GM23248 (cell line): Measurements from ENCODE around the gene RAN. TPM values are rescaled to one million over a fixed set of nuclear protein-coding genes. Genes with fewer than 3 reads are reported as not detected.

Experiments
- DNase-seq: peaks from one replicate; pipeline ENCODE4 v3.0.0-alpha.2; 2015
- H2AFZ ChIP-seq: fragments of 200-600 bp; sonication (generic); 2 replicates; pipeline ENCODE4 v1.6.1; 2016; ENCODE audit warnings: antibody characterized with exemption
- H3F3A ChIP-seq: fragments of 200-600 bp; sonication (generic); 2 replicates; pipeline ENCODE4 v1.6.1; 2016; ENCODE audit warnings: mild to moderate bottlenecking, antibody characterized with exemption, mixed run types; ENCODE audit not compliant: insufficient read depth
- H3K27ac ChIP-seq: fragments of 200-600 bp; sonication (generic); 2 replicates; pipeline ENCODE4 v1.5.1; 2016; ENCODE audit warnings: mild to moderate bottlenecking
- H3K27me3 ChIP-seq: fragments of 200-600 bp; sonication (generic); replicated peaks from 2 replicates; pipeline ENCODE4 v1.6.1; 2016; ENCODE audit warnings: mild to moderate bottlenecking; ENCODE audit not compliant: insufficient read depth
- H3K36me3 ChIP-seq: fragments of 200-600 bp; sonication (generic); 2 replicates; pipeline ENCODE4 v1.6.1; 2016; ENCODE audit warnings: low read depth, mild to moderate bottlenecking
- H3K4me1 ChIP-seq: fragments of 200-600 bp; sonication (generic); 2 replicates; pipeline ENCODE4 v1.6.1; 2016; ENCODE audit warnings: mild to moderate bottlenecking; ENCODE audit not compliant: insufficient read depth
- H3K4me2 ChIP-seq: fragments of 200-600 bp; sonication (generic); one replicate; pipeline ENCODE4 v1.6.1; 2016; ENCODE audit warnings: mild to moderate bottlenecking; ENCODE audit not compliant: unreplicated experiment
- H3K4me3 ChIP-seq: fragments of 200-600 bp; sonication (generic); 2 replicates; pipeline ENCODE4 v1.5.1; 2016; ENCODE audit warnings: mild to moderate bottlenecking
- H3K79me2 ChIP-seq: fragments of 200-600 bp; sonication (generic); 2 replicates; pipeline ENCODE4 v1.6.1; 2016; ENCODE audit warnings: mild to moderate bottlenecking; ENCODE audit not compliant: insufficient read depth
- H3K9ac ChIP-seq: fragments of 200-600 bp; sonication (generic); 2 replicates; pipeline ENCODE4 v1.6.1; 2016; ENCODE audit warnings: mild to moderate bottlenecking
- H3K9me2 ChIP-seq: fragments of 200-600 bp; sonication (generic); 2 replicates; pipeline ENCODE4 v1.6.1; 2016; ENCODE audit warnings: mixed run types, mild to moderate bottlenecking, moderate library complexity; ENCODE audit not compliant: insufficient read depth
- H3K9me3 ChIP-seq: fragments of 200-600 bp; sonication (generic); one replicate; pipeline ENCODE4 v1.6.1; 2017; ENCODE audit warnings: low read depth
- H4K20me1 ChIP-seq: fragments of 200-600 bp; sonication (generic); 2 replicates; pipeline ENCODE4 v1.6.0; 2016; ENCODE audit not compliant: insufficient read depth
- EZH2 ChIP-seq: fragments of 200-600 bp; sonication (generic); IDR thresholded peaks from 2 replicates; pipeline ENCODE4 v1.6.1; 2018; ENCODE audit warnings: antibody characterized with exemption, mild to moderate bottlenecking; ENCODE audit not compliant: insufficient read depth, poor library complexity, severe bottlenecking
- EZH2phosphoT487 ChIP-seq: fragments of 200-600 bp; sonication (generic); IDR thresholded peaks from 2 replicates; pipeline ENCODE4 v1.6.1; 2018; ENCODE audit warnings: antibody characterized with exemption, moderate library complexity, mild to moderate bottlenecking, low read depth; ENCODE audit not compliant: insufficient read depth
- WGBS, 2 experiments: methylation state at CpG; one replicate each; pipeline ENCODE4 v1.1.6; 2015 to 2017; ENCODE audit warnings: low lambda C conversion rate in 2 of 2, low coverage in 1 of 2; ENCODE audit errors: missing lambda C conversion rate in 2 of 2; 5-methylcytosine and 5-hydroxymethylcytosine counted together
- in situ Hi-C: fragments of 300-500 bp; cut with MboI; formaldehyde crosslinking; loops from 2 replicates; pipeline ENCODE4 v1.15.0; 2020
- polyA plus RNA-seq: library from polyadenylated mRNA; unstranded; fragments of >200 nt; fragmentation: Nextera tagmentation; extraction: Ambion mirVana; gene quantifications from 2 replicates; pipeline ENCODE4 v1.2.1, GENCODE V29; 2016
- total RNA-seq: library from RNA; depleted of rRNA; stranded (reverse); fragments of >200 nt; shearing (Covaris generic); gene quantifications from 2 replicates; pipeline ENCODE4 v1.2.3, GENCODE V29; 2014; rRNA removed

RAN gene
- total RNA-seq (389 and 541 TPM in 2 replicates), polyA plus RNA-seq (1,090 and 1,115 TPM in 2 replicates)

DNA sequence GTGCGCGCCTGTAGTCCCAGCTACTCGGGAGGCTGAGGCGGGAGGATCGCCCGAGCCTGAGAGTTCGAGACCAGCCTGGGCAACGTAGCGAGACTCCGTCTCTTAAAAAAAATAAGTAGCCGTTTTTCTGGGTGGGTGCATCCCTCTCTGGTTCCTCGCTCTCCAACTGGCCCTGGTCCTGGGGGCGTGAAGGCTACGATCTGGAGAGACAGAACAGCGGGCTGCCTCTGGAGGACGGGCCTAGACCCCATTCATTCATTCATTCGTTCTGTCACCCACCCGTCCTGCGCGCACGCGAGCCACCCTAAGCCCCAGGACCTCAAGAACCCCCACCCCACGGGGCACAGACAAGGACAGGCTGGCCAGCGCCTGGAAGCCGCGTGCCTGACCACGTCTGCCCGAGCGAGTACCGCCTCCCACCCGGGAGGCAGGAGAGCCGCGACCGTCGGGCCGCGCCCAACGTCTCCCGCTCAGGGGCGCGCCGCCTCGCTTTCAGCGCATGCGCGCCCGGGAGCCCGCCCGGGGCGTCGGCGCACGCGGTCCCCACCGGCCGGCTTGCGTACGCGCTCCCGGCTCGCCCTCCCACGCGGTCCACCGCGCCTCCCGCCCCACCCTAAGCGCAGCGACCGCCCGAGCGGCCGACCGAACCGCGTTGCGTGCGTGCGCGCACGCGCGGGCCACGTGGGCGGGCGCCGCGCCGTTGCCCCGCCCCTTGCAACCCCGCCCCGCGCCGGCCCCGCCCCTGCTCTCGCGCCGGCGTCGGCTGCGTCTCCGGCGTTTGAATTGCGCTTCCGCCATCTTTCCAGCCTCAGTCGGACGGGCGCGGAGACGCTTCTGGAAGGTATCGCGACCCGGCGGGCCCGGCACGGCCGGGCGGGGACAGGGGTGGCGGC, at the start of gene RAN:
RAN (plus strand) TSS at position 781 of the 893 bp plus-strand sequence. CDS start 528 bp downstream, outside the sequence.
- Histone ChIP-seq H2AFZ (peak within 1 kb of the TSS; percentile 50), H3K27ac (peak within 1 kb of the TSS; percentile 94), H3K36me3 (peaks cover 39% of the 10 kb centered on the region), H3K4me1 (peaks cover 18% of the 10 kb centered on the region), H3K4me3 (peak within 1 kb of the TSS; percentile 92), H3K9me3 (no peaks in the 10 kb centered on the region), H4K20me1 (no peaks in the 10 kb centered on the region), H3K9ac (peak within 1 kb of the TSS; percentile 93), H3K4me2 (peak within 1 kb of the TSS; percentile 96), H3K27me3 (no peaks in the 10 kb centered on the region), H3F3A (peaks cover 38% of the 10 kb centered on the region), H3K9me2 (no peaks in the 10 kb centered on the region), H3K79me2 (peaks cover 34% of the 10 kb centered on the region)
- TF ChIP-seq EZH2 (no peak), EZH2phosphoT487 (no peak)
- WGBS, 2 experiments: 1 to 3% methylated on average over 83 to 84 of the region's 118 CpGs
- in situ Hi-C loops: no loop called here
- peak; percentile 99 for DNase-seq

DNA sequence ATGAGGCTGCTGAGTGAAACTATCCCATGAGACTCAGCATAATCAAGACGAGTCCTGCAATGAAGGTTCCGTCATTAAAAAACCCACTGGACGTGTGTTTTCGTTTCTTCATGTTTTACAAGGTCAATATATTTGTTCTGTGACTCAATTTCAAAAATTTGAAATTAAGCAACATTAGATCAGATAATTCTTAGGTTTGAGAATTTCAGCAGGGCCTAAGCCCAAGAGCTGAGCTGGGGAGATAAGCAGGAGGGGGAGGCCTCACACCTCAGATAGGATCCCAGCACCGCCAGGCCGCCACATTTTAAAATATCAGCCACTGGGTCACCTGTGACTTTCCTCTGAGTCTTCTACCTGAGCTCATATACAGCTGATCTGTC, 46.1 kb upstream of the RAN start:
- Histone ChIP-seq H4K20me1 (no peaks in the 10 kb centered on the region), H3F3A (no peaks in the 10 kb centered on the region; the same call in 1 of the 2 replicates), H3K27ac (no peak overlapping the region), H3K4me2 (no peak overlapping the region), H3K4me3 (no peak overlapping the region), H3K36me3 (peaks cover 7% of the 10 kb centered on the region; the same call in 1 of the 2 replicates), H3K79me2 (peaks cover 59% of the 10 kb centered on the region), H3K4me1 (peaks cover 7% of the 10 kb centered on the region), H3K27me3 (no peaks in the 10 kb centered on the region), H3K9ac (no peak overlapping the region), H2AFZ (no peak overlapping the region), H3K9me2 (no peaks in the 10 kb centered on the region), H3K9me3 (no peaks in the 10 kb centered on the region)
- DNase-seq: no peak
- in situ Hi-C loops: no loop called here
- 96% methylated on average over 6 of the region's 6 CpGs for WGBS, 2 experiments
- TF ChIP-seq EZH2 (no peak), EZH2phosphoT487 (no peak)

GRCh38 chr12:130826151-130826801, 45.6 kb upstream of the RAN start:
- 67 to 71% methylated on average over 21 of the region's 21 CpGs for WGBS, 2 experiments
- no peak for TF ChIP-seq EZH2phosphoT487
- TF ChIP-seq EZH2: no peak

GRCh38 chr12:130827432-130827831, 44.4 kb upstream of the RAN start:
- Histone ChIP-seq H2AFZ (no peak overlapping the region), H3K79me2 (peaks cover 76% of the 10 kb centered on the region), H3K9me2 (no peaks in the 10 kb centered on the region), H4K20me1 (no peaks in the 10 kb centered on the region), H3K4me2 (no peak overlapping the region), H3K9me3 (no peaks in the 10 kb centered on the region), H3K4me1 (peaks cover 9% of the 10 kb centered on the region), H3K36me3 (peaks cover 6% of the 10 kb centered on the region; the same call in 1 of the 2 replicates), H3K4me3 (no peak overlapping the region), H3F3A (no peaks in the 10 kb centered on the region; the same call in 1 of the 2 replicates), H3K9ac (peak overlapping the region; percentile 1; the same call in 1 of the 2 replicates), H3K27ac (peak overlapping the region; percentile 1; the same call in 1 of the 2 replicates), H3K27me3 (no peaks in the 10 kb centered on the region)
- TF ChIP-seq EZH2: no peak
- 47 to 55% methylated on average over 3 of the region's 3 CpGs for WGBS, 2 experiments
- in situ Hi-C loops: no loop called here
- peak; percentile 26 for DNase-seq

More at GRCh38 chr12:130826151-130826801, 45.6 kb upstream of the RAN start:
- Histone ChIP-seq H3K9ac (no peak overlapping the region), H3K4me1 (peaks cover 7% of the 10 kb centered on the region), H3K27me3 (no peaks in the 10 kb centered on the region), H3K9me3 (no peaks in the 10 kb centered on the region), H2AFZ (no peak overlapping the region), H3K9me2 (no peaks in the 10 kb centered on the region), H3K4me2 (peak overlapping the region; percentile 1), H3K27ac (0 out of 2 replicates have a peak overlapping the region, but pooled peaks have one; percentile 24), H4K20me1 (no peaks in the 10 kb centered on the region), H3K4me3 (no peak overlapping the region), H3F3A (no peaks in the 10 kb centered on the region; the same call in 1 of the 2 replicates), H3K79me2 (peaks cover 65% of the 10 kb centered on the region), H3K36me3 (peaks cover 7% of the 10 kb centered on the region; the same call in 1 of the 2 replicates)
- in situ Hi-C loops: no loop called here
- peak; percentile 76 for DNase-seq
